HG03354 (cell line): ENCODE measurements around the gene ASXL1.
"Not testable (repeated sequence)": the region's sequence is repeated elsewhere in the genome, so short reads cannot be mapped to it uniquely, and the experiment has no call there.

Experiments
- ATAC-seq: cut with Tn5 transposase; IDR thresholded peaks from one replicate; pipeline ENCODE4 v1.9.1; 2021; ENCODE audit warnings: mild to moderate bottlenecking; ENCODE audit not compliant: unreplicated experiment, poor library complexity, severe bottlenecking

Gene ASXL1

GRCh38 chr20:32460683-32461320 is 102.7 kb downstream of the ASXL1 start:
- no peak for ATAC-seq

- no peak for ATAC-seq
Measured at GRCh38 chr20:32461836-32462600, 103.9 kb downstream of the ASXL1 start.

- no peak for ATAC-seq
Measured at GRCh38 chr20:32462900-32463641, 104.9 kb downstream of the ASXL1 start.

- no peak for ATAC-seq
Measured at GRCh38 chr20:32463642-32464400, 105.7 kb downstream of the ASXL1 start.

GRCh38 chr20:32464401-32465091 is 106.4 kb downstream of the ASXL1 start:
- ATAC-seq = no peak

- no peak for ATAC-seq
Measured at GRCh38 chr20:32465092-32465900, 107.2 kb downstream of the ASXL1 start.

- not testable (repeated sequence) for ATAC-seq
Measured at GRCh38 chr20:32465901-32466675, 108.0 kb downstream of the ASXL1 start.

GRCh38 chr20:32466739-32467505 is 108.8 kb downstream of the ASXL1 start:
- ATAC-seq = no peak

GRCh38 chr20:32467506-32468312 is 109.6 kb downstream of the ASXL1 start:
- no peak for ATAC-seq

GRCh38 chr20:32468313-32468640 is 110.1 kb downstream of the ASXL1 start:
- no peak for ATAC-seq

GRCh38 chr20:32468860-32469259 is 110.7 kb downstream of the ASXL1 start:
- ATAC-seq = no peak

- no peak for ATAC-seq
Measured at GRCh38 chr20:32470025-32470861, 112.1 kb downstream of the ASXL1 start.

GRCh38 chr20:32470940-32471339 is 112.8 kb downstream of the ASXL1 start:
- no peak for ATAC-seq

- ATAC-seq = no peak
Measured at GRCh38 chr20:32472581-32473207, 114.6 kb downstream of the ASXL1 start.

GRCh38 chr20:32473231-32474008 is 115.3 kb downstream of the ASXL1 start:
- ATAC-seq = no peak
